Endothelial cell (in vitro differentiated cells): ENCODE measurements around the gene WNT3A. TPM values are rescaled to one million over a fixed set of nuclear protein-coding genes. Genes with fewer than 3 reads are reported as not detected.

Experiments used
- DNase-seq: peaks from one replicate; pipeline ENCODE4 v3.0.0; 2021; ENCODE audit warnings: low spot score
- H3K27ac Mint-ChIP-seq: one replicate; pipeline ENCODE4 v1.8.0; 2021; ENCODE audit warnings: mixed read lengths, inconsistent platforms; ENCODE audit not compliant: unreplicated experiment
- H3K27me3 Mint-ChIP-seq: one replicate; pipeline ENCODE4 v1.8.0; 2021; ENCODE audit warnings: mild to moderate bottlenecking, moderate library complexity, mixed read lengths, inconsistent platforms; ENCODE audit not compliant: unreplicated experiment
- H3K36me3 Mint-ChIP-seq: one replicate; pipeline ENCODE4 v1.8.0; 2021; ENCODE audit warnings: mild to moderate bottlenecking, low read depth, mixed read lengths, inconsistent platforms; ENCODE audit not compliant: unreplicated experiment
- H3K4me1 Mint-ChIP-seq: one replicate; pipeline ENCODE4 v1.8.0; 2021; ENCODE audit warnings: mild to moderate bottlenecking, mixed read lengths, inconsistent platforms; ENCODE audit not compliant: unreplicated experiment
- H3K4me3 Mint-ChIP-seq: one replicate; pipeline ENCODE4 v1.8.0; 2021; ENCODE audit warnings: mild to moderate bottlenecking, mixed read lengths, inconsistent platforms; ENCODE audit not compliant: unreplicated experiment
- H3K9me3 Mint-ChIP-seq: one replicate; pipeline ENCODE4 v1.8.0; 2021; ENCODE audit warnings: mixed read lengths, inconsistent platforms; ENCODE audit not compliant: unreplicated experiment
- CTCF ChIP-seq: fragments of 200-600 bp; sonication (generic); IDR thresholded peaks from one replicate; pipeline ENCODE4 v1.5.0; 2021; ENCODE audit warnings: antibody characterized with exemption; ENCODE audit not compliant: unreplicated experiment
- total RNA-seq: library from RNA; stranded (reverse); fragmentation: NEBNext Ultra II Directional; extraction: Animal tissue kit (Norgen Biotek cat#: 25700); gene quantifications from one replicate; pipeline ENCODE4 v1.2.1, GENCODE V29; 2021; ENCODE audit not compliant: unreplicated experiment

Gene WNT3A
- total RNA-seq, 1 donor from 2014 or later, result not detected

DNA sequence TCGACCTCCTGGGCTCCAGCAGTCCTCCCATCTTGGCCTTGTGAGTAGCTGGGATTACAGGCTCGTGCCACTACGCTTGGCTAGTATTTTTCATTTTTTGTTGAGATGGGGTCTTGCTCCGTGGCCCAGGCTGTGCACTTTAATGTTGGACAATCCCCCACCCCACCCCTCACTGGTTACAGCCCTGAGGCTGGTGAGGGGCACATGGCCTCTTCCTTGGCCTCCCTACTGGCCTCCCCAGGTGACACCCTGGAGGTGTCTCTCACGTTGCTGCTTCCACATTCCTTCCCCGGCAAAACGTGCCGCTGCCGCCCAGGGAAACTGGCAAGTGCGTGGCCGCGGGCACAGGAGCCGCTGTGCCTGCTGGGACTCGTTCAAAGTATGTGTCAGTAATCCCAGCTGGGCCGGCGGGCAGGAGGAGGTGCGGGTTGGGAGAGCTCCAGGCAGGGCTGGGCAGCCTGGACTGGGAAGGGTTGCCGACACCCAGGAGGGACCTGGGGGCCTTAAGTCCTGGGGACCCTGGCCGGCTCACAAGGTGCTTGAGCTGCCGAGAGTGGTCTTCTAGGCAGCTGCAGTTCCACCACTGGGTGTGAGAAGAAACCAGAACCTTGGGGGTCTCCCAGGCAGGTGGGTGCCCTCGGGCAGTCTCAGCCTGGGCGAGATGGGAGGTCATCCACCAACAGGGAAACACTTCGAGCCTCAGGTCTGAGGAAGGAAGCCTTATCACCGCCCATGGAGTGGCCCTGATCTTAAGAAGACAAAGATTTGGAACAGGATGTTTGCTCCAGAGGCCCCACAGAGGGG lies 6.5 kb downstream of the WNT3A start:
- H3K4me3 Mint-ChIP-seq, result no peak overlapping the region
- H3K4me1 Mint-ChIP-seq, result no peaks in the 10 kb centered on the region
- TF ChIP-seq CTCF, result no peak
- H3K27me3 Mint-ChIP-seq, result peaks cover 29% of the 10 kb centered on the region
- H3K36me3 Mint-ChIP-seq, result no peaks in the 10 kb centered on the region
- H3K9me3 Mint-ChIP-seq, result no peaks in the 10 kb centered on the region
- DNase-seq, result no peak
- H3K27ac Mint-ChIP-seq, result no peak overlapping the region

DNA sequence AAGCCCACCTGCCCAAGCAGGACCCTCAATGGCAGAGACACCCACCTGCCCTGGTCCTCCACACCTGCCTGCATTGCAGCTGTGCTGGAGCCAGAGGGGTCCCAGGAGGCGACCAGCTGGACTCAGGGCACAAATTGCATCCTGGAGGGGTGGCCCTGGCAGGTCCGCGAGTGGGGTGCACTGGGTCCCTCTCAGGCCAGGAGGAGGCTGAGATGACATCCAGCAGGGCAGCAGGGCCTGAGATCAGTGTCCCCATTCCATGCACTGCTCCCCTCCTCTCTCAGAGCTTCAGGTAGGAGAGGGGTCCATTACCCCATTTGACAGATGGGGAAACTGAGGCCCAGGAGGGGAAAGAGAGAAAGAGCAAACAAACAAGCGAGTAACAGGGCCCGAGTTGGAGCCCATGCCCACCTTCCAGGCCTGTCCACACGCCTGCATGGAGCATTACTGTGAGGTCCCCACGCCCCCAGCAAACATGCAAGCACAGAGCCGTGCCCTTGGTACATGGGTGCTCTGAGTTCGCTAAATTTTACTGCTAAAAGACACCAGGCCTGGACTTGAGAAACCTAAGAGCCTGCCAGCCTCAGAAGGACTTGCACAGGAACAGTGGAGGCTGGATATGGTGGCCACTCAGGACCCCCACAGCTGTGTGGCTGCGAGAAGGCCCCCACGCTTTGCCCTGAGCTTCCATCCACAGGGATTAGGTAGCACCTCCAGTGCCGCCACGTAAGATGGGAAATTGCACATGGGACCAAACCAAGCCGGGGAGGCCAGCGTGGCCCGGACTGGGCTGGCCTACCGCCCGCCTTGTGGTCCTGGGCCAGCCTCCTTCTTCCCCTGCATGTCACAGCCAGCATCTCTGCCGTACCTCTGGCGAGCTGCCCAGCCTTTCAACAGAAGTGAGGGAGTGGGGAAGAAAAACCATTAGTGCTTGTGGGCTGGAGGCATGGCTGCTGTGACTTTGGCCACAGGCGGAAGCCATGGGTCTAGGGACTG lies 7.4 kb downstream of the WNT3A start:
- H3K36me3 Mint-ChIP-seq, result no peaks in the 10 kb centered on the region
- no peak for TF ChIP-seq CTCF
- no peaks in the 10 kb centered on the region for H3K4me1 Mint-ChIP-seq
- no peak overlapping the region for H3K27ac Mint-ChIP-seq
- no peaks in the 10 kb centered on the region for H3K9me3 Mint-ChIP-seq
- H3K27me3 Mint-ChIP-seq, result peaks cover 26% of the 10 kb centered on the region
- no peak for DNase-seq
- no peak overlapping the region for H3K4me3 Mint-ChIP-seq

- Mint-ChIP-seq H3K4me3 (no peak overlapping the region), H3K27ac (no peak overlapping the region), H3K36me3 (no peaks in the 10 kb centered on the region), H3K9me3 (no peaks in the 10 kb centered on the region), H3K4me1 (no peaks in the 10 kb centered on the region), H3K27me3 (peaks cover 23% of the 10 kb centered on the region)
- no peak for TF ChIP-seq CTCF
- no peak for DNase-seq
These were observed 8.7 kb downstream of the WNT3A start for GRCh38 chr1:228015276-228016180.

GRCh38 chr1:228016181-228016510 lies 9.3 kb downstream of the WNT3A start:
- H3K9me3 Mint-ChIP-seq, result no peaks in the 10 kb centered on the region
- H3K27ac Mint-ChIP-seq, result no peak overlapping the region
- no peaks in the 10 kb centered on the region for H3K4me1 Mint-ChIP-seq
- H3K36me3 Mint-ChIP-seq, result no peaks in the 10 kb centered on the region
- no peak for TF ChIP-seq CTCF
- H3K4me3 Mint-ChIP-seq, result no peak overlapping the region
- H3K27me3 Mint-ChIP-seq, result peaks cover 18% of the 10 kb centered on the region
- DNase-seq, result no peak
